GM18951 (cell line): Measurements from ENCODE around the gene FERMT3.
A peak's percentile ranks its signal among the peaks of the same experiment; 100 is the strongest.

Source experiments
- POLR2A ChIP-seq: IDR thresholded peaks from 4 replicates; pipeline ENCODE4 v1.6.1; 2011; ENCODE audit warnings: mild to moderate bottlenecking; ENCODE audit not compliant: insufficient read length, insufficient read depth; ENCODE audit errors: extremely low read depth
- in situ Hi-C: fragments of 300-500 bp; cut with MboI; formaldehyde crosslinking; loops from one replicate; pipeline ENCODE4 v1.12.0; 2022; ENCODE audit warnings: low sequenced_read_pairs, mixed read lengths, inconsistent platforms; ENCODE audit not compliant: unreplicated experiment

Gene FERMT3

DNA sequence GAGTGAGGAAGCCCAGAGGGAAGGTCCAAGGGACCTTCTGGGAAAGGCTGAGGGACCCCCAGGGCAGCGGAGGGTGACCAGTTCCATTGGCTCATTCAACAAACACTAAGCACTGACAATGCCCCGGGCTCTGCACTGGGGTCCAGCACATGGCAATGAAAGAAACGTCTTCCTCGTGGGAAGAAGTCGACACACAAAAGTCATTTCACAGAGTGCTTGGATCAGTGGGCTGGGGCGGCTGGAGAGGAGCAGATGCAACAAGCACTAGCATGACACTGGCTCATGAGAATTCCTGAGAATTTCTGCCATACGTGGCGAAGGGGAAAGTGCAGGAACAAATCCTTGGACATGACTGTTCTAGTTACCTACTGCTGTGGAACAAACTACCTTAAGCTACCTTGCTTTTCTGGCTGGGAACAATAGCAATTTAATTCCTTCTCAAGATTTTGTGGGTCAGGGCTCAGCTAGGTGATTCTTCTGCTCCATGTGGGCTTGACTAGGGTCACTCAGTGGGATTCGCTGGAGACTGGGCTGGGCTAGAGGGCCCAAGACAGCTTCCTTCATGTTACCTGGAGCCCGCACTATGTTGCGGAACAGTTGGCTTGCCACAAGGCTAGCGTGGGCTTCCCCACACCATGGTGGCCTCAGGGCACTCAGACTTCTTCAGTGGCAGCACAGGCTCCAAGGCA is 27.4 kb upstream of the FERMT3 start:
- in situ Hi-C loops, result no loop called here
- no peak for TF ChIP-seq POLR2A

DNA sequence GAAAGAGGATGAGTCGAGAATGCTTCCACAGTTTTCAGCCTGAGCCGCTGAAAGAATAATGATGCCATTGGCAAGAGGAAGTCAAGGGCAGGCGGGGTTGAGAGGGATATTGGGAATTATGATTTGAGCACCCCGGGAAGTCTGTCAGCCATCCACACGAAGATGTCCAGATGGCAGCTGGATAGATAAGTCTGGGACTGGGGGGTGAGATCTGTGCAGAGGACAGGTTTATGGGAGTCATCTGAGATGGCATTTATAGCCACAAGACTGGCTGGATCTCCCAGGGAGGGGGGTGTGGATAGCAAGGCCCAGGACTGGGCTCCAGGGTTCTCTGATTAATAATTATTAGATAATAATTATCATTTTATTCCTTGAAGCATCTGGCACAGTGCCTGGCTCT is 25.6 kb upstream of the FERMT3 start:
- no peak for TF ChIP-seq POLR2A
- in situ Hi-C loops, result no loop called here

DNA sequence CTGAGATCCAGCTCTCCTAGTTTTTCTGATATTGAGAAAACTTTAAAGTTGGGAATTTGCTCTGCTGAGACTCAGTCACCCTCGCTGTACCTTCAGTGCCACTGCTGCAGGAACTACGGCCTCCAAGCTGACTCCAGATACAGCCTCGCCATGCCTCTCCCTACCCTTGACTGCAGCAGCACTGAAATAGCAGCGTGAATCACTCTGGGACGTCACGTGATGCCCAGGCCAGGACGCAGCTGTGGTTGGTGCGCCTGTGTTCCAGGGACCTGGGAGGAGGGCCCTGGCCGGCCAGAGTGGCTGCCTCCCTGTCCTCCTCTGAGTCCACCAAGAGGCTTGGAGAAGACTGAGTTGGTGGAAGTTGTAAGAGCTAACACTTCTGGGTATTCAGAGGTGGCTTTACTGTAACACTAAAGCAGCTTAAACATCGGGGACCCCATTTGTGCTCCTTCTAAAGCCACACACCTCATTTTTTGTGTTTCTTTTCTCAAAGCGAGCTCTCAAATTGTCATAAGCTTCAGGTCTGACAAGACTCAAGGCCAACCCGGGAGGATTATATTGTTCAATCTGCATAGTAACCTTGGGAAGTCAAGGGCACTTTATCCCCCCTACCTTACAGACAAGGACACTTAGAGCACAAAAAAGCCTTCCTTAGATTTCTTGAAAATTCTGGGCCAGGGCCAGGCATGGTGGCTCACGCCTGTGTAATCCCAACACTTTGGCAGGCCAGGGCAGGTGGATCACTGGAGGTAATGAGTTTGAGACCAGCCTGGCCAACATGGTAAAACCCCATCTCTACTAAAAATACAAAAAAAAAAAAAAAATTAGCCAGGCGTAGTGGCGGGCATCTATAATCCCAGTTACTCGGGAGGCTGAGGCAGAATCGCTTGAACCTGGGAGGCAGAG is 24.8 kb upstream of the FERMT3 start:
- in situ Hi-C loops, result no loop called here

DNA sequence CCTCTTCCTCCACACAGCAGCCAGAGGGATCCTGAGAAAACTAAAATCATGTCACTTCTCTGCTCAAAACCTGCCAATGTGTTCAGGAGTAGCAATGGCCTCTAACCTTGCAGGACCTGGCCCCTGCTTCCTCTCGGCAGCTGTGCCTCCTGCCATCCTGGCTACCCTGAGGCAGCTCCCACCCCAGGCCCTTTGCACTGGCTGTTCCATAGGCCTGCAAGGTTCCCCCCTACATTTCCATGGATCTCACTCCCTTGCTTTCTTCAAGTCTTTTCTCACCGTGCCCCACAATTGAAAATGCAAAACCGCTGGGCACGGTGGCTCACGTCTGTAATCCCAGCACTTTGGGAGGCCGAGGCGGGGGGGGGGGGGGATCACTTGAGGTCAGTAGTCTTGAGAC is 22.6 kb upstream of the FERMT3 start:
- in situ Hi-C loops, result no loop called here
- TF ChIP-seq POLR2A, result no peak

More for the DNA sequence above, 24.8 kb upstream of the FERMT3 start:
- TF ChIP-seq POLR2A, result peak; percentile 39

DNA sequence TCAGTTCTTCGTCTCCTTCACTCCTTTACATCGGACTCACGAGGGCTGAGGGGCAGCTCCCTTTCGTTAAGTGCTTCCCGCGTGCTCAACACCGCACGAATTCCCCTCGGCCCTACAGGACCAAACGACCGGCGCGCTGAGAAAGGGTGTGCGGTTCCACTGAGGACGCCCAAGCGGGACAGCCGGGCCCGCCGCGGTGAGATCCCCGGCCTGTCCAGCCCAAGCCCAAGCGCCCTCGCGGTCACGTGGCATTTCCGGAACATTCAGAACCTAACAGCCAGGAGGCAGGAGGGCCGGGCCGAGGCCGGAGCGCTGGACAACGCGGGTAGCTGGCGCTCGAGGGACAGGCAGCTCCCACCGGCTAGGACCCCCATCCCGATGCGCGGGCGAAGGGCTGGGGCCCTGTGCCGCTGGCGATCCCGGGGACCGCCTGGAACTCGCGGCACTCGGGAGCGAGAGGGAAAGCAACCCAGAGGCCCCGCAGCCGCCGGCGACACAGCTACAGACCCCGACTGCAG is 21.3 kb upstream of the FERMT3 start:
- TF ChIP-seq POLR2A, result peak; percentile 99
- in situ Hi-C loops, result no loop called here

DNA sequence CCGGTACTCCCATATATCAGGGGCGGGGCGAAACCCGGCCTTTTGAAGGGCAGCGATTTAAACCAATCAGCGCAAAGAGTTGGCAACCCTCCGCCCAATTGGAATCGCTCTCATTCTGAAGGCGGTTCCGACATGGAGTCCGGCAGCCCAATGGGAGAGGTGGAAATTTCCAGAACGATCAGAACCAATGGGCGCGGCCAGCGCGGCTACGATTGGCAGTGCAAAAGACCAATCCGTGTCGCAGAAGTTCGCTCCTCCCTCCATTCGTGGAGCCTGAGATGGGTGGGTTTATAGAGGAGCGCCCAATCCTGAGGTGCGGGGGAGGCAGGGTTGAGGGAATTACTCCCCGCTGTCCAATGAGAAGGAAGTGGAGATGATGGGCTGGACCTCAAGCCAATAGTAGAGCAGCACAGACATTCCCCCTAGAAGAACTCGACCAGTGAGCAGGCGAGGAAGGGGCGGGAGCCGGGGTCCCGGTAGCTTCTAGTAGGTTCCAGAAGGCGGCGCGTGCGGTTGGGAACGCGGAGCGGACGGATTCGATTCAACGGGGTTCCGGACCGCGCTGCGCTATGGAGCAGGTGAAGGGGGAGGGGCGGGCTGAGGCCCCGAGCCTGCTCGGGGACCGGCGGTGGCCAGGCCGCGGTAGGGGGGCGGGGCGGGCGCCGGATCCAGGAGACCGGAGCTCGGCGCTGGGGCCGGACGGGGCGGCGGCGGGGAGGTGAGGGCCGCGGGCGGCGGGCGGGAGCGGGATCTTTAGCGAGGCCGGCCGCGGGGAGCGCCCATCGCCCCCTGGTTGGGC is 20.6 kb upstream of the FERMT3 start, which contains the start of gene STIP1:
Gene STIP1, plus strand, starts transcription at position 479 of the 799 bp plus-strand sequence. Its CDS starts 91 bp downstream, at position 570.
- in situ Hi-C loops, result no loop called here
- peak; percentile 54 for TF ChIP-seq POLR2A

DNA sequence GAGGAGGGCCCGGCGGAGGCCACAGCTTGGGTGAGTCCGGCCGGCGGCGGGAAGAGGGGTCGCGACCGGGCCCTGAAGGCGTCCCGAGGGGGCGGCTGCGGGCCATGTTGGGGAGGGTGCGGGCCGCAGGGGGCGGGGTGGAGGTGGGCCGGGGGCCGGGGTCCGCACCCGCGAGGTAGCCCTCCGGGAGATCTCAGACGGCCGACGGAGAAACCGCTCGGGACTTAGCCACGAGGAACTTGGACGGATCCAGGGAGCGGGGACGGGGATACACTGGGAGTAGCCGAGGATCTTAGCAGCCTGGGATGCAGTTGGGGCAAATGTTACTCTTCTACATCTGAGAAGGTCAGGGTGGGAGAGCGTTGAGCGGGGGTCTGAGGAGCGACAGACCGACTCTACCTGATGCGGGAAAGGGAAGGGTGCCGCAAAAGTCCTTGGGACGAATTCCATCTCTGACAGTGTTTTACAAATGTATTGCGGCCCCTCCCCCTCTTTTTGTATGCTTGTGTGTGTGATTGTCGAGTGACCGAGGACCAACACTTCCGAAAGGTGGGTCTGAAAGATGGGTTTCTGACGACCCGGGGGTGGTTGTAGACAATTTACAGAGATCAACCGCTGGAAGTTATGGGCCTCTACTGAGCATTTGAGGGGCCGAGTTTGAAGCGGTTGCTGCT is 19.9 kb upstream of the FERMT3 start:
- no peak for TF ChIP-seq POLR2A
- in situ Hi-C loops, result no loop called here

- no peak for TF ChIP-seq POLR2A
- in situ Hi-C loops, result no loop called here
Measured at GRCh38 chr11:64192434-64192833, 14.1 kb upstream of the FERMT3 start.

DNA sequence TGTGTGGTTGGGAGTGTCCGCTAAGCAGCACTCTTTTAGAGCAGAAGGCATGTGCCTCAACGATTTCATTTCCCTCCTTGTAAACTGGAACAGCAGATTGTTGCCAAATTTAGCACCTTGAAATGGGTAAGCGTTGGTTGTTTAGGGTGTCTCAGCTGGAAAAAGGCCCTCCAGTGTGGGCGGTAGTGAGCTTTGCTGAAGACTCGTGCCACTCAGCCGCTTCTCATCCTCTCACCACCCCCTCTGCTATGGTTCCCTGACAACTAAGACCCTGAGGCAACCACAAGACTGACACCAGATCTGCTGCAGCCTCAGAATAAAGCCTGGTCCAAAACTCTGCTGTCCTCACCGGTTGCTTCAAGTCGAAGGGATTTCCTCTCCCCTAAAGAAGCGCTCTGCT is 9.9 kb upstream of the FERMT3 start:
- no peak for TF ChIP-seq POLR2A
- in situ Hi-C loops, result no loop called here

GRCh38 chr11:64198511-64198910 is 8.0 kb upstream of the FERMT3 start:
- no peak for TF ChIP-seq POLR2A
- in situ Hi-C loops, result no loop called here

GRCh38 chr11:64201543-64201942 is 5.0 kb upstream of the FERMT3 start:
- in situ Hi-C loops, result loop anchor here (5.0 kb wide), 1 partner anchor 96 kb away; no protein-coding TSS in a partner anchor
- no peak for TF ChIP-seq POLR2A

GRCh38 chr11:64202992-64203391 is 3.5 kb upstream of the FERMT3 start:
- in situ Hi-C loops, result loop anchor here (5.0 kb wide), 1 partner anchor 94 kb away; no protein-coding TSS in a partner anchor
- TF ChIP-seq POLR2A, result no peak

- in situ Hi-C loops, result loop anchor here (5.0 kb wide), 1 partner anchor 94 kb away; no protein-coding TSS in a partner anchor
- TF ChIP-seq POLR2A, result no peak
Measured at GRCh38 chr11:64203421-64204079, 3.0 kb upstream of the FERMT3 start.
